Measurements from ENCODE around the gene AFMID. TPM values are rescaled to one million over a fixed set of nuclear protein-coding genes. Genes with fewer than 3 reads are reported as not detected.

AFMID gene
- total RNA-seq, 4 donors from 2014 or later: 14.9 to 27.4 (median 20.3) TPM

GRCh38 chr17:78147315-78147998 is 39.7 kb upstream of the AFMID start:
- no peak for TF ChIP-seq CTCF (IDR thresholded peaks at IDR 0.05; ENCODE audit: low read depth)

GRCh38 chr17:78148286-78149016 is 38.7 kb upstream of the AFMID start:
- no peak for TF ChIP-seq CTCF (IDR thresholded peaks at IDR 0.05; ENCODE audit: low read depth)

- TF ChIP-seq CTCF (IDR thresholded peaks at IDR 0.05; ENCODE audit: low read depth): no peak
Observed at GRCh38 chr17:78151514-78152008, 35.6 kb upstream of the AFMID start.

- TF ChIP-seq CTCF (IDR thresholded peaks at IDR 0.05; ENCODE audit: low read depth): no peak
Observed at GRCh38 chr17:78154903-78155811, 32.0 kb upstream of the AFMID start.

- TF ChIP-seq CTCF (IDR thresholded peaks at IDR 0.05; ENCODE audit: low read depth): no peak
Observed at GRCh38 chr17:78159575-78160158, 27.5 kb upstream of the AFMID start.

- TF ChIP-seq CTCF (IDR thresholded peaks at IDR 0.05; ENCODE audit: low read depth): no peak
Observed at GRCh38 chr17:78163881-78164747, 23.0 kb upstream of the AFMID start.

Data from subcutaneous adipose tissue (tissue), 4 donors.